ENCODE measurements around the gene CASP8AP2. TPM values are rescaled to one million over a fixed set of nuclear protein-coding genes. Genes with fewer than 3 reads are reported as not detected.

Gene CASP8AP2
- total and polyA plus RNA-seq, 2 of the 13 experiments (the other 11 are each of a cell fraction or from before 2014, with no cell fraction given): 5.7 to 13.5 TPM

DNA sequence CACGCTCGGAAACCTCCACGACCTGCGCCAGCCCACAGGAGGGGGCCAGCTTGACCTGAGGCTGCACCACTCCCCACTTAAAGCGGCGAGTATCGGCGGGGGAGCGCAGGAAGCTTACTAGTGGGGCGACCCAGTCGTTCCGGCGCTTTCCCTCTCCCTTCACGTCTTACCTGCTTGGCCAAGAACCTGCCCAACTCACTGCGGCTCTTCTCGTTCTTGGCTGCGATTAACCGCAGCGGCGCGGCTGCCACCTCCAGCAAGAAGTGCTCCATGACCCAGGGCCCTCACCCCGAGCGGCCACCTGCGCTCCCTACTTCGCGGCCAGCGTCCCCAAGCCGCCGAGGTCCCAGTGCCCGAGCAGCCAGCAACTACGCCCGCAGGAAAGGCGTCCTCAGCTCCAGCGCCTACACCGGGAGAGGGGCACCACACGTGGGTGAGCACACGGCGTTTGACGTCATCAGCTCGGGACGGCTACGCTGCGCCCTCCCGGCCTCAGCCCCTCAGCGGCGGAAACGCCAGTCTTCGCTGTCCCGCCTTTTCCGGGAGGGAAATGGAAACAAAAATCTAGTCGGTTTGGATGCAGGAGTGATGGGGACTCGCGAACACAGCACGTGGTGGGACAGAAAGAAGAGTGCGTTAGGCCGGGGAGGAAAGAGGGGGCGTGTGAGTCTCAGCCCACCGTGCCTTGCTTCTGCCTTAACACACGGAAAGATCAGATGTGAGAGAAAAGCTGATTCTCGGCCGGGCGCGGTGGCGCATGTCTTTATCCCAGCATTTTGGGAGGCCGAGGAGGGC lies 10.1 kb upstream of the CASP8AP2 start, which contains the start of gene MDN1 (continued):
- TF ChIP-seq ZNF446 (CRISPR knock-in tag; IDR thresholded peaks at IDR 0.05) (0 out of 2 replicates have a peak, but pooled peaks have one; percentile 32), ZNF781 (CRISPR knock-in tag; IDR thresholded peaks at IDR 0.05; ENCODE audit: borderline replicate concordance, not compliant biosample characterization) (no peak), ZNF570 (CRISPR knock-in tag; IDR thresholded peaks at IDR 0.05; ENCODE audit: borderline replicate concordance) (no peak), ZNF350 (CRISPR knock-in tag; IDR thresholded peaks at IDR 0.05; ENCODE audit: borderline replicate concordance, low read depth) (peak; percentile 95), HIVEP1 (CRISPR knock-in tag; IDR thresholded peaks at IDR 0.05) (peak; percentile 77; the same call in 1 of the 2 replicates), ZNF329 (CRISPR knock-in tag; IDR thresholded peaks at IDR 0.05; ENCODE audit: low read depth) (peak; percentile 26), RBFOX2 (IDR thresholded peaks at IDR 0.05; ENCODE audit: low read depth, low read length) (peak; percentile 92), ATF7 (IDR thresholded peaks at IDR 0.05) (peak; percentile 70), ATF7 (CRISPR knock-in tag; IDR thresholded peaks at IDR 0.05) (peak; percentile 91), ZNF3 (CRISPR knock-in tag; IDR thresholded peaks at IDR 0.05) (no peak), HDAC6 (IDR thresholded peaks at IDR 0.05; ENCODE audit: low read depth, low read length) (no peak), ZNF775 (CRISPR knock-in tag; IDR thresholded peaks at IDR 0.05; ENCODE audit: borderline replicate concordance) (no peak), CBX5 (CRISPR knock-in tag; IDR thresholded peaks at IDR 0.05; ENCODE audit: borderline replicate concordance) (peak; percentile 56; the same call in 1 of the 2 replicates), SIN3A (IDR thresholded peaks at IDR 0.05; ENCODE audit: borderline replicate concordance, low read depth, low read length) (peak; percentile 95), ZNF773 (CRISPR knock-in tag; IDR thresholded peaks at IDR 0.05; ENCODE audit: borderline replicate concordance) (no peak), HMG20B (CRISPR knock-in tag; conservative IDR thresholded peaks at IDR 0.05) (no peak), HNRNPK (IDR thresholded peaks at IDR 0.05; ENCODE audit: low read depth, low read length, poor library complexity, severe bottlenecking) (no peak)
- TF ChIP-seq, protein P1, sequence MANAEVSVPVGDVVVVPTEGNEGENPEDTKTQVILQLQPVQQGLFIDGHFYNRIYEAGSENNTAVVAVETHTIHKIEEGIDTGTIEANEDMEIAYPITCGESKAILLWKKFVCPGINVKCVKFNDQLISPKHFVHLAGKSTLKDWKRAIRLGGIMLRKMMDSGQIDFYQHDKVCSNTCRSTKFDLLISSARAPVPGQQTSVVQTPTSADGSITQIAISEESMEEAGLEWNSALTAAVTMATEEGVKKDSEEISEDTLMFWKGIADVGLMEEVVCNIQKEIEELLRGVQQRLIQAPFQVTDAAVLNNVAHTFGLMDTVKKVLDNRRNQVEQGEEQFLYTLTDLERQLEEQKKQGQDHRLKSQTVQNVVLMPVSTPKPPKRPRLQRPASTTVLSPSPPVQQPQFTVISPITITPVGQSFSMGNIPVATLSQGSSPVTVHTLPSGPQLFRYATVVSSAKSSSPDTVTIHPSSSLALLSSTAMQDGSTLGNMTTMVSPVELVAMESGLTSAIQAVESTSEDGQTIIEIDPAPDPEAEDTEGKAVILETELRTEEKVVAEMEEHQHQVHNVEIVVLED (CRISPR knock-in tag; IDR thresholded peaks at IDR 0.05; ENCODE audit: borderline replicate concordance): peak; percentile 97
- TF ChIP-seq, protein P2, sequence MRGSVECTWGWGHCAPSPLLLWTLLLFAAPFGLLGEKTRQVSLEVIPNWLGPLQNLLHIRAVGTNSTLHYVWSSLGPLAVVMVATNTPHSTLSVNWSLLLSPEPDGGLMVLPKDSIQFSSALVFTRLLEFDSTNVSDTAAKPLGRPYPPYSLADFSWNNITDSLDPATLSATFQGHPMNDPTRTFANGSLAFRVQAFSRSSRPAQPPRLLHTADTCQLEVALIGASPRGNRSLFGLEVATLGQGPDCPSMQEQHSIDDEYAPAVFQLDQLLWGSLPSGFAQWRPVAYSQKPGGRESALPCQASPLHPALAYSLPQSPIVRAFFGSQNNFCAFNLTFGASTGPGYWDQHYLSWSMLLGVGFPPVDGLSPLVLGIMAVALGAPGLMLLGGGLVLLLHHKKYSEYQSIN (CRISPR knock-in tag; IDR thresholded peaks at IDR 0.05; ENCODE audit: borderline replicate concordance): no peak
- TF ChIP-seq, protein P3, sequence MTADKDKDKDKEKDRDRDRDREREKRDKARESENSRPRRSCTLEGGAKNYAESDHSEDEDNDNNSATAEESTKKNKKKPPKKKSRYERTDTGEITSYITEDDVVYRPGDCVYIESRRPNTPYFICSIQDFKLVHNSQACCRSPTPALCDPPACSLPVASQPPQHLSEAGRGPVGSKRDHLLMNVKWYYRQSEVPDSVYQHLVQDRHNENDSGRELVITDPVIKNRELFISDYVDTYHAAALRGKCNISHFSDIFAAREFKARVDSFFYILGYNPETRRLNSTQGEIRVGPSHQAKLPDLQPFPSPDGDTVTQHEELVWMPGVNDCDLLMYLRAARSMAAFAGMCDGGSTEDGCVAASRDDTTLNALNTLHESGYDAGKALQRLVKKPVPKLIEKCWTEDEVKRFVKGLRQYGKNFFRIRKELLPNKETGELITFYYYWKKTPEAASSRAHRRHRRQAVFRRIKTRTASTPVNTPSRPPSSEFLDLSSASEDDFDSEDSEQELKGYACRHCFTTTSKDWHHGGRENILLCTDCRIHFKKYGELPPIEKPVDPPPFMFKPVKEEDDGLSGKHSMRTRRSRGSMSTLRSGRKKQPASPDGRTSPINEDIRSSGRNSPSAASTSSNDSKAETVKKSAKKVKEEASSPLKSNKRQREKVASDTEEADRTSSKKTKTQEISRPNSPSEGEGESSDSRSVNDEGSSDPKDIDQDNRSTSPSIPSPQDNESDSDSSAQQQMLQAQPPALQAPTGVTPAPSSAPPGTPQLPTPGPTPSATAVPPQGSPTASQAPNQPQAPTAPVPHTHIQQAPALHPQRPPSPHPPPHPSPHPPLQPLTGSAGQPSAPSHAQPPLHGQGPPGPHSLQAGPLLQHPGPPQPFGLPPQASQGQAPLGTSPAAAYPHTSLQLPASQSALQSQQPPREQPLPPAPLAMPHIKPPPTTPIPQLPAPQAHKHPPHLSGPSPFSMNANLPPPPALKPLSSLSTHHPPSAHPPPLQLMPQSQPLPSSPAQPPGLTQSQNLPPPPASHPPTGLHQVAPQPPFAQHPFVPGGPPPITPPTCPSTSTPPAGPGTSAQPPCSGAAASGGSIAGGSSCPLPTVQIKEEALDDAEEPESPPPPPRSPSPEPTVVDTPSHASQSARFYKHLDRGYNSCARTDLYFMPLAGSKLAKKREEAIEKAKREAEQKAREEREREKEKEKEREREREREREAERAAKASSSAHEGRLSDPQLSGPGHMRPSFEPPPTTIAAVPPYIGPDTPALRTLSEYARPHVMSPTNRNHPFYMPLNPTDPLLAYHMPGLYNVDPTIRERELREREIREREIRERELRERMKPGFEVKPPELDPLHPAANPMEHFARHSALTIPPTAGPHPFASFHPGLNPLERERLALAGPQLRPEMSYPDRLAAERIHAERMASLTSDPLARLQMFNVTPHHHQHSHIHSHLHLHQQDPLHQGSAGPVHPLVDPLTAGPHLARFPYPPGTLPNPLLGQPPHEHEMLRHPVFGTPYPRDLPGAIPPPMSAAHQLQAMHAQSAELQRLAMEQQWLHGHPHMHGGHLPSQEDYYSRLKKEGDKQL (CRISPR knock-in tag; IDR thresholded peaks at IDR 0.05; ENCODE audit: low read depth): no peak

All from HepG2 (cell line).